Vagina (tissue), 2 donors: ENCODE results near the gene AGBL1. TPM values are rescaled to one million over a fixed set of nuclear protein-coding genes. Genes with fewer than 3 reads are reported as not detected.

Experiments
- DNase-seq, 2 donors: peaks; one replicate each; pipeline ENCODE4 v3.0.0-alpha.2; 2017; ENCODE audit errors: extremely low spot score in 2 of 2
- H3K27ac ChIP-seq: fragments of 200-600 bp; sonication (generic); one replicate; pipeline ENCODE4 v1.5.1; 2019
- H3K27me3 ChIP-seq: fragments of 200-600 bp; sonication (generic); one replicate; pipeline ENCODE4 v1.5.1; 2019
- H3K36me3 ChIP-seq, 2 donors: fragments of 200-600 bp; sonication (generic); one replicate each; pipeline ENCODE4 v1.5.1; 2017 to 2019
- H3K4me1 ChIP-seq: fragments of 200-600 bp; sonication (generic); one replicate; pipeline ENCODE4 v1.5.1; 2019
- H3K4me3 ChIP-seq, 2 donors: fragments of 200-600 bp; sonication (generic); 1 replicate in 1 of 2; 2 replicates in 1 of 2; pipeline ENCODE4 v1.5.1; 2016 to 2019
- H3K9me3 ChIP-seq: fragments of 200-600 bp; sonication (generic); one replicate; pipeline ENCODE4 v1.5.1; 2019
- CTCF ChIP-seq, 3 experiments: fragments of 450-650 bp in 2 of 3; fragments of 200-600 bp in 1 of 3; sonication (generic) in 1 of 3; IDR thresholded peaks; one replicate each; pipeline ENCODE4 v1.5.1; 2017 to 2019; ENCODE audit warnings: antibody characterized with exemption in 3 of 3, mild to moderate bottlenecking in 2 of 3, moderate library complexity in 2 of 3
- POLR2A ChIP-seq, 2 donors: fragments of 450-650 bp; IDR thresholded peaks; one replicate each; pipeline ENCODE4 v1.6.1; 2017; ENCODE audit warnings: antibody characterized with exemption in 2 of 2, mild to moderate bottlenecking in 2 of 2, moderate library complexity in 2 of 2
- POLR2AphosphoS5 ChIP-seq, 2 donors: sonication (generic); formaldehyde crosslinking; IDR thresholded peaks; one replicate each; pipeline ENCODE4 v1.9.0; 2017; ENCODE audit warnings: antibody characterized with exemption in 2 of 2, mild to moderate bottlenecking in 2 of 2, low read depth in 1 of 2; ENCODE audit not compliant: insufficient read depth in 1 of 2
- intact Hi-C: fragments of 100-400 bp; cut with DNase I; formaldehyde crosslinking; loops from one replicate; pipeline ENCODE4 v1.15.1; 2023
- total RNA-seq: library from RNA; depleted of rRNA; stranded (reverse); fragments of >200 nt; gene quantifications from one replicate; pipeline ENCODE4 v1.2.3, GENCODE V29; 2016

AGBL1 gene
- total RNA-seq, 1 donor from 2014 or later = not detected

GRCh38 chr15:86624261-86625036, 544.8 kb downstream of the AGBL1 start:
- intact Hi-C loops = no loop called here
- H3K9me3 ChIP-seq = no peaks in the 10 kb centered on the region
- H3K27ac ChIP-seq = no peak overlapping the region
- H3K4me3 ChIP-seq = no peak overlapping the region
- TF ChIP-seq POLR2A (IDR thresholded peaks at IDR 0.05) = no peak
- peak in 1 of 2 donors; percentile 45 for TF ChIP-seq POLR2AphosphoS5 (IDR thresholded peaks at IDR 0.05; ENCODE audit: insufficient read depth in 1 of 2, low read depth in 1 of 2)
- TF ChIP-seq CTCF (IDR thresholded peaks at IDR 0.05) = peak in 1 of 3 experiments; percentile 18
- no peaks in the 10 kb centered on the region for H3K36me3 ChIP-seq
- H3K27me3 ChIP-seq = no peaks in the 10 kb centered on the region
- no peaks in the 10 kb centered on the region for H3K4me1 ChIP-seq
- DNase-seq = no peak

GRCh38 chr15:86629409-86630356, 550.0 kb downstream of the AGBL1 start:
- H3K27ac ChIP-seq = no peak overlapping the region
- no peaks in the 10 kb centered on the region for H3K36me3 ChIP-seq
- H3K4me1 ChIP-seq = no peaks in the 10 kb centered on the region
- TF ChIP-seq CTCF (IDR thresholded peaks at IDR 0.05) = no peak
- no peak for TF ChIP-seq POLR2AphosphoS5 (IDR thresholded peaks at IDR 0.05; ENCODE audit: insufficient read depth in 1 of 2, low read depth in 1 of 2)
- TF ChIP-seq POLR2A (IDR thresholded peaks at IDR 0.05) = no peak
- intact Hi-C loops = no loop called here
- no peaks in the 10 kb centered on the region for H3K9me3 ChIP-seq
- H3K27me3 ChIP-seq = no peaks in the 10 kb centered on the region
- no peak for DNase-seq
- H3K4me3 ChIP-seq = no peak overlapping the region

- Histone ChIP-seq H3K4me1 (no peaks in the 10 kb centered on the region), H3K27ac (no peak overlapping the region), H3K36me3 (no peaks in the 10 kb centered on the region), H3K4me3 (no peak overlapping the region), H3K27me3 (no peaks in the 10 kb centered on the region), H3K9me3 (no peaks in the 10 kb centered on the region)
- intact Hi-C loops = no loop called here
- no peak for TF ChIP-seq CTCF (IDR thresholded peaks at IDR 0.05)
- no peak for DNase-seq
These were observed 551.3 kb downstream of the AGBL1 start for GRCh38 chr15:86630946-86631345.

- Histone ChIP-seq H3K9me3 (no peaks in the 10 kb centered on the region), H3K36me3 (no peaks in the 10 kb centered on the region), H3K4me1 (no peaks in the 10 kb centered on the region), H3K27ac (no peak overlapping the region), H3K27me3 (no peaks in the 10 kb centered on the region), H3K4me3 (no peak overlapping the region)
- TF ChIP-seq POLR2AphosphoS5 (IDR thresholded peaks at IDR 0.05; ENCODE audit: insufficient read depth in 1 of 2, low read depth in 1 of 2) = no peak
- TF ChIP-seq POLR2A (IDR thresholded peaks at IDR 0.05) = no peak
- TF ChIP-seq CTCF (IDR thresholded peaks at IDR 0.05) = no peak
- no peak for DNase-seq
- intact Hi-C loops = no loop called here
These were observed 554.5 kb downstream of the AGBL1 start for GRCh38 chr15:86634146-86634545.
